DND-41 (cell line): ENCODE results near the gene LRP5.

Source experiments
- ATAC-seq: fragments of 200-7000 bp; cut with Tn5 transposase; 3 replicates; pipeline ENCODE4 v1.9.1; 2021; ENCODE audit warnings: low read depth; ENCODE audit not compliant: insufficient read depth
- DNase-seq: peaks from one replicate; pipeline ENCODE4 v3.0.0-alpha.2; 2020
- H2AFZ ChIP-seq: 2 replicates; pipeline ENCODE4 v1.6.0; 2012; ENCODE audit warnings: low read depth, low read length
- H3K27ac ChIP-seq: 2 replicates; pipeline ENCODE4 v1.5.1; 2012; ENCODE audit warnings: low read length, inconsistent platforms
- H3K27me3 ChIP-seq: fragments of 200-600 bp; sonication (generic); 2 replicates; pipeline ENCODE4 v1.6.0; 2012; ENCODE audit warnings: low read length, mild to moderate bottlenecking, inconsistent platforms; ENCODE audit not compliant: insufficient read depth, poor library complexity
- H3K36me3 ChIP-seq: 2 replicates; pipeline ENCODE4 v1.5.1; 2012; ENCODE audit warnings: low read length, inconsistent platforms; ENCODE audit not compliant: insufficient read depth
- H3K4me1 ChIP-seq: 2 replicates; pipeline ENCODE4 v1.5.1; 2012; ENCODE audit warnings: mild to moderate bottlenecking, low read length; ENCODE audit not compliant: insufficient read depth
- H3K4me2 ChIP-seq: 2 replicates; pipeline ENCODE4 v1.6.0; 2012; ENCODE audit warnings: mild to moderate bottlenecking, moderate library complexity, low read length, inconsistent platforms; ENCODE audit not compliant: insufficient read depth
- H3K4me3 ChIP-seq, 2 experiments: fragments of 200-600 bp in 1 of 2; shearing (Covaris generic) in 1 of 2; 2 replicates each; pipeline ENCODE4 v1.5.1; 2012 to 2016; ENCODE audit warnings: inconsistent platforms in 2 of 2, low read length in 2 of 2, mild to moderate bottlenecking in 2 of 2, low read depth in 1 of 2, moderate library complexity in 1 of 2
- H3K79me2 ChIP-seq: 2 replicates; pipeline ENCODE4 v1.6.0; 2012; ENCODE audit warnings: low read length, inconsistent platforms; ENCODE audit not compliant: insufficient read depth
- H3K9ac ChIP-seq: 2 replicates; pipeline ENCODE4 v1.6.0; 2012; ENCODE audit warnings: low read depth, mild to moderate bottlenecking, inconsistent platforms, low read length, moderate library complexity
- H3K9me3 ChIP-seq: 2 replicates; pipeline ENCODE4 v1.5.1; 2012; ENCODE audit warnings: low read length, moderate library complexity, mild to moderate bottlenecking, inconsistent platforms; ENCODE audit not compliant: insufficient read depth, severe bottlenecking
- H4K20me1 ChIP-seq: 2 replicates; pipeline ENCODE4 v1.6.0; 2012; ENCODE audit warnings: low read length; ENCODE audit not compliant: insufficient read depth
- CTCF ChIP-seq: IDR thresholded peaks from 2 replicates; pipeline ENCODE4 v1.5.1; 2012; ENCODE audit warnings: borderline replicate concordance, low read length, moderate library complexity, mild to moderate bottlenecking; ENCODE audit not compliant: poor library complexity, severe bottlenecking; ENCODE audit errors: extremely low read depth
- EZH2 ChIP-seq: IDR thresholded peaks from 3 replicates; pipeline ENCODE4 v1.6.1; 2012; ENCODE audit warnings: borderline replicate concordance, low read depth, mild to moderate bottlenecking, moderate library complexity, low read length, inconsistent platforms; ENCODE audit not compliant: severe bottlenecking

The LRP5 gene

DNA sequence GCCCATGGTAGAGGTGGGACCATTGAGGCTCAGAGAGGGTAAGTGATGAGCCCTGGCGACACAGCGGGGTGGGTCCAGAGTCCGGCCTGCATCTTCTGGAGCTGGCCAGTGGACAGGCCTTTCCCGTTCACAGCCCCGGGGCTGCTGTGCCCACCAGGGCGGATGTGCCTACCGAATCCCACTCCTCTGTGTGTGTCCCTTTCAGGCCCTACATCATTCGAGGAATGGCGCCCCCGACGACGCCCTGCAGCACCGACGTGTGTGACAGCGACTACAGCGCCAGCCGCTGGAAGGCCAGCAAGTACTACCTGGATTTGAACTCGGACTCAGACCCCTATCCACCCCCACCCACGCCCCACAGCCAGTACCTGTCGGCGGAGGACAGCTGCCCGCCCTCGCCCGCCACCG, 136.2 kb downstream of the LRP5 start:
- TF ChIP-seq EZH2 (no peak), CTCF (no peak)
- Histone ChIP-seq H4K20me1 (0 out of 2 replicates have a peak, but pooled peaks cover 3% of the 10 kb centered on the region), H2AFZ (no peak overlapping the region), H3K27ac (no peak overlapping the region), H3K4me1 (no peaks in the 10 kb centered on the region), H3K9ac (no peak overlapping the region), H3K27me3 (no peaks in the 10 kb centered on the region), H3K36me3 (peaks cover 11% of the 10 kb centered on the region), H3K79me2 (no peaks in the 10 kb centered on the region), H3K4me2 (no peak overlapping the region), H3K9me3 (no peaks in the 10 kb centered on the region), H3K4me3 (no peak overlapping the region)
- ATAC-seq (no peak), DNase-seq (no peak)

DNA sequence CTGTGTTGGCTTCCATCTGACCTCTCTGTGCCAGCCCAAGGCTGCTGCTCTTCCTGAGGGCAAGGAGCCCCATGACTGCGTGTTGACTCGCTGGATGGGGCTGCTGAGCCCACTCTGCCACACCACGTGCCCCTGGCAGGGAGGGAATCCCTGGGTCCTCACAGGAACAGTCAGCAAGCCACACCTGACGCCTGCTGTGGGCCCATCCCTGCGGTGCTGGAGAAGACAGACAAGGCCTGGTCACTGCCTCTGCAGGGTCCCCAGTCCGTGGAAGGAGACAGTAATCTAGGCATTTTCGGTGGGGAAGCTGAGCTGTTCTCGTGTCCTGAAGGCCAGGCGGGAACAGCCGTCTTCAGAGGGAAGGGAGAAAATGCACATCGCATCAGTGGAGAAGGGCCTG, 137.6 kb downstream of the LRP5 start:
- ATAC-seq (no peak), DNase-seq (no peak)
- H3K4me3 ChIP-seq: no peak overlapping the region
- no peaks in the 10 kb centered on the region for H3K4me1 ChIP-seq
- no peaks in the 10 kb centered on the region for H3K9me3 ChIP-seq
- no peak for TF ChIP-seq CTCF
- no peak for TF ChIP-seq EZH2
- H3K27ac ChIP-seq: no peak overlapping the region
- no peak overlapping the region for H3K9ac ChIP-seq
- no peak overlapping the region for H2AFZ ChIP-seq
- no peaks in the 10 kb centered on the region for H3K79me2 ChIP-seq
- no peak overlapping the region for H3K4me2 ChIP-seq
- 0 out of 2 replicates have a peak, but pooled peaks cover 3% of the 10 kb centered on the region for H4K20me1 ChIP-seq
- H3K27me3 ChIP-seq: no peaks in the 10 kb centered on the region
- H3K36me3 ChIP-seq: peaks cover 11% of the 10 kb centered on the region

- TF ChIP-seq EZH2 (no peak), CTCF (no peak)
- no peak for ATAC-seq
- no peak overlapping the region for H3K4me2 ChIP-seq
These were observed 138.3 kb downstream of the LRP5 start for GRCh38 chr11:68450711-68451110.

GRCh38 chr11:68454767-68455166, 142.4 kb downstream of the LRP5 start:
- no peak for DNase-seq
- TF ChIP-seq CTCF (no peak), EZH2 (no peak)

More at GRCh38 chr11:68450711-68451110, 138.3 kb downstream of the LRP5 start:
- Histone ChIP-seq H3K36me3 (peaks cover 11% of the 10 kb centered on the region), H3K9me3 (no peaks in the 10 kb centered on the region), H3K4me3 (no peak overlapping the region), H3K27me3 (no peaks in the 10 kb centered on the region), H3K27ac (no peak overlapping the region), H4K20me1 (0 out of 2 replicates have a peak, but pooled peaks cover 1% of the 10 kb centered on the region), H3K79me2 (no peaks in the 10 kb centered on the region), H3K9ac (no peak overlapping the region), H3K4me1 (no peaks in the 10 kb centered on the region), H2AFZ (no peak overlapping the region)
- no peak for DNase-seq

More at GRCh38 chr11:68454767-68455166, 142.4 kb downstream of the LRP5 start:
- Histone ChIP-seq H3K4me3 (no peak overlapping the region), H3K36me3 (no peaks in the 10 kb centered on the region; the same call in 1 of the 2 replicates), H2AFZ (no peak overlapping the region), H3K4me2 (no peak overlapping the region), H3K27ac (no peak overlapping the region), H4K20me1 (no peaks in the 10 kb centered on the region), H3K4me1 (peaks cover 7% of the 10 kb centered on the region), H3K9ac (no peak overlapping the region), H3K9me3 (no peaks in the 10 kb centered on the region), H3K79me2 (no peaks in the 10 kb centered on the region), H3K27me3 (no peaks in the 10 kb centered on the region)
- peak; percentile 25; the same call in 1 of the 3 replicates for ATAC-seq
